BJ (cell line): ENCODE data around the gene KDM4C. TPM values are rescaled to one million over a fixed set of nuclear protein-coding genes. Genes with fewer than 3 reads are reported as not detected.

Experiments
- CTCF ChIA-PET: fragments of 350-600 bp; formaldehyde crosslinking; extraction: SDS; loops from one replicate; lab custom pipeline; 2021; ENCODE audit warnings: antibody characterized with exemption, inconsistent platforms; lab: Yijun Ruan, JAX
- POLR2A ChIA-PET: fragments of 300-600 bp; sonication (Branson Sonifier 250); formaldehyde crosslinking; extraction: SDS; loops from one replicate; lab custom pipeline; 2021; ENCODE audit warnings: antibody characterized with exemption; lab: Charles Lee
- DNase-seq: peaks from one replicate; pipeline ENCODE4 v3.0.0-alpha.2; 2011; ENCODE audit warnings: low read depth
- H3K27me3 ChIP-seq: 2 replicates; pipeline ENCODE4 v1.6.0; 2011; ENCODE audit warnings: low read length; ENCODE audit not compliant: control insufficient read depth, insufficient read depth
- H3K36me3 ChIP-seq: 2 replicates; pipeline ENCODE4 v1.5.1; 2011; ENCODE audit warnings: low read length; ENCODE audit not compliant: control insufficient read depth, insufficient read depth
- H3K4me3 ChIP-seq: 2 replicates; pipeline ENCODE4 v1.5.1; 2011; ENCODE audit warnings: low read depth, mild to moderate bottlenecking, control low read depth, low read length
- polyA plus RNA-seq: library from polyadenylated mRNA; depleted of rRNA; stranded (reverse); fragments of >200 nt; gene quantifications from 2 replicates; pipeline ENCODE4 v1.2.3, GENCODE V29; 2011; rRNA removed
- small RNA-seq: library from RNA; depleted of rRNA; stranded (forward); fragments of <200 nt; gene quantifications from one replicate; pipeline ENCODE3, GENCODE V24; 2012; ENCODE audit warnings: low replicate concordance, low read depth; ENCODE audit not compliant: insufficient read length
- TF ChIP-seq, protein P1 (sequence below): IDR thresholded peaks from 2 replicates; pipeline ENCODE4 v1.5.1; 2011; ENCODE audit warnings: low read depth, mild to moderate bottlenecking, control low read depth, inconsistent platforms, low read length, moderate library complexity; ENCODE audit not compliant: insufficient read depth

Gene KDM4C
- polyA plus RNA-seq, 1 experiment, result 11.3 TPM

DNA sequence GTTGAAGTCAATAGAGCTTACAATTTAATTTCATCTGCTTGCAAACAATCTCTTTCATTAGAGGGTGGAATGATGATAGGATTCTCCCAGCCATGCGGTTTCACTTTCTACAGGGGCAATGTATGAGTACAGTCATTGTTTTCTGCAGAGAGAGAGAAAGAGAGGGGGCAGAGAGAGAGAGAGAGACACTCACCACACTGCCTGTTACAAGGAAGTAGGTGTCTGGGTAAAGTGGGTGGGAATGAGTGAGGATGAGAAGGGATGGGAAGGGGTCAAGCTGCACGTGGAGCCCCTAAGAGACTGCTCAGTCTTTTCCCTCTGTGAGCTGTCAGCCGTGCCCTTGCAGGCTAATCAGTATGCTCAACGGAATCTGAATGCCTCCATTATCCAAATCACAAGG, 454.3 kb downstream of the KDM4C start:
- CTCF ChIA-PET, result no interaction called here
- DNase-seq, result no peak
- no peaks in the 10 kb centered on the region for H3K36me3 ChIP-seq
- POLR2A ChIA-PET, result no interaction called here
- TF ChIP-seq, protein P1, sequence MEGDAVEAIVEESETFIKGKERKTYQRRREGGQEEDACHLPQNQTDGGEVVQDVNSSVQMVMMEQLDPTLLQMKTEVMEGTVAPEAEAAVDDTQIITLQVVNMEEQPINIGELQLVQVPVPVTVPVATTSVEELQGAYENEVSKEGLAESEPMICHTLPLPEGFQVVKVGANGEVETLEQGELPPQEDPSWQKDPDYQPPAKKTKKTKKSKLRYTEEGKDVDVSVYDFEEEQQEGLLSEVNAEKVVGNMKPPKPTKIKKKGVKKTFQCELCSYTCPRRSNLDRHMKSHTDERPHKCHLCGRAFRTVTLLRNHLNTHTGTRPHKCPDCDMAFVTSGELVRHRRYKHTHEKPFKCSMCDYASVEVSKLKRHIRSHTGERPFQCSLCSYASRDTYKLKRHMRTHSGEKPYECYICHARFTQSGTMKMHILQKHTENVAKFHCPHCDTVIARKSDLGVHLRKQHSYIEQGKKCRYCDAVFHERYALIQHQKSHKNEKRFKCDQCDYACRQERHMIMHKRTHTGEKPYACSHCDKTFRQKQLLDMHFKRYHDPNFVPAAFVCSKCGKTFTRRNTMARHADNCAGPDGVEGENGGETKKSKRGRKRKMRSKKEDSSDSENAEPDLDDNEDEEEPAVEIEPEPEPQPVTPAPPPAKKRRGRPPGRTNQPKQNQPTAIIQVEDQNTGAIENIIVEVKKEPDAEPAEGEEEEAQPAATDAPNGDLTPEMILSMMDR, result no peak
- no peak overlapping the region for H3K4me3 ChIP-seq
- H3K27me3 ChIP-seq, result no peaks in the 10 kb centered on the region; the same call in 1 of the 2 replicates

GRCh38 chr9:7216004-7216841, 458.4 kb downstream of the KDM4C start:
- H3K27me3 ChIP-seq, result no peaks in the 10 kb centered on the region; the same call in 1 of the 2 replicates

GRCh38 chr9:7223981-7224380, 466.2 kb downstream of the KDM4C start:
- Histone ChIP-seq H3K4me3 (no peak overlapping the region), H3K36me3 (no peaks in the 10 kb centered on the region), H3K27me3 (peaks cover 3% of the 10 kb centered on the region; the same call in 1 of the 2 replicates)
- ChIA-PET CTCF (interaction anchor here (1.1 kb wide), 1 partner anchor 10 kb away, joined by 3 read pairs; no protein-coding TSS in a partner anchor), POLR2A (no interaction called here)
- no peak for DNase-seq
- TF ChIP-seq, protein P1, result no peak

More at GRCh38 chr9:7216004-7216841, 458.4 kb downstream of the KDM4C start:
- no peak for DNase-seq
- Histone ChIP-seq H3K36me3 (no peaks in the 10 kb centered on the region), H3K4me3 (no peak overlapping the region)
- CTCF ChIA-PET, result interaction anchor here (0.8 to 1.2 kb wide), 2 partner anchors 18 to 181 kb away, joined by 3 to 4 read pairs; no protein-coding TSS in a partner anchor
- TF ChIP-seq, protein P1, result no peak
- POLR2A ChIA-PET, result no interaction called here

Small RNA genes lying within 50 kb of the gene (small RNA-seq; reads per million reads assigned to genes)
- not detected for gene SNRPEP2

Other genes with a start within 250 kb of the KDM4C start
- 0.28 and 0.44 TPM in 2 replicates for gene GLDC, start 112.2 kb upstream of the KDM4C start, polyA plus RNA-seq